HEK293T (cell line): ENCODE results near the gene NPBWR2.

ENCODE experiments used
- CTCF ChIA-PET: fragments of 350-600 bp; formaldehyde crosslinking; extraction: SDS; loops from one replicate; lab custom pipeline; 2021; ENCODE audit warnings: antibody characterized with exemption, inconsistent platforms; lab: Yijun Ruan, JAX
- POLR2A ChIA-PET: fragments of 350-600 bp; formaldehyde crosslinking; extraction: SDS; loops from one replicate; lab custom pipeline; 2020; ENCODE audit warnings: antibody characterized with exemption, inconsistent platforms; lab: Yijun Ruan, JAX
- DNase-seq: peaks from one replicate; pipeline ENCODE4 v3.0.0; 2012; ENCODE audit warnings: mixed read lengths; ENCODE audit errors: extremely low spot score
- ARNT ChIP-seq: fragments of 450-650 bp; IDR thresholded peaks from 2 replicates; pipeline ENCODE4 v1.6.1; 2017; ENCODE audit warnings: mild to moderate bottlenecking
- BHLHE40 ChIP-seq: fragments of 450-650 bp; IDR thresholded peaks from 2 replicates; pipeline ENCODE4 v1.6.1; 2016; ENCODE audit warnings: mild to moderate bottlenecking, moderate library complexity, borderline replicate concordance
- CTBP1 ChIP-seq: fragments of 450-650 bp; IDR thresholded peaks from 2 replicates; pipeline ENCODE4 v1.6.1; 2016; ENCODE audit warnings: borderline replicate concordance
- ELF4 ChIP-seq: fragments of 450-650 bp; IDR thresholded peaks from 2 replicates; pipeline ENCODE4 v1.6.1; 2017; ENCODE audit warnings: antibody characterized with exemption
- FOXA1 ChIP-seq: fragments of 450-650 bp; IDR thresholded peaks from 2 replicates; pipeline ENCODE4 v1.6.1; 2016; ENCODE audit warnings: mild to moderate bottlenecking
- FOXK2 ChIP-seq: fragments of 450-650 bp; IDR thresholded peaks from 2 replicates; pipeline ENCODE4 v1.6.1; 2016; ENCODE audit warnings: mild to moderate bottlenecking
- FOXM1 ChIP-seq: fragments of 450-650 bp; IDR thresholded peaks from 2 replicates; pipeline ENCODE4 v1.6.1; 2017; ENCODE audit warnings: mild to moderate bottlenecking, borderline replicate concordance
- HDGF ChIP-seq: fragments of 450-650 bp; IDR thresholded peaks from 2 replicates; pipeline ENCODE4 v1.6.1; 2017; ENCODE audit warnings: antibody characterized with exemption, borderline replicate concordance
- L3MBTL2 ChIP-seq: fragments of 450-650 bp; conservative IDR thresholded peaks from 2 replicates; pipeline ENCODE4 v1.6.1; 2016; ENCODE audit warnings: mild to moderate bottlenecking
- LEF1 ChIP-seq: fragments of 450-650 bp; IDR thresholded peaks from 2 replicates; pipeline ENCODE4 v1.6.1; 2017; ENCODE audit warnings: mild to moderate bottlenecking, borderline replicate concordance
- NFRKB ChIP-seq: fragments of 450-650 bp; IDR thresholded peaks from 2 replicates; pipeline ENCODE4 v1.6.1; 2016; ENCODE audit warnings: mild to moderate bottlenecking, moderate library complexity
- PKNOX1 ChIP-seq: fragments of 450-650 bp; IDR thresholded peaks from 2 replicates; pipeline ENCODE4 v1.6.1; 2016
- SP1 ChIP-seq: fragments of 450-650 bp; IDR thresholded peaks from 2 replicates; pipeline ENCODE4 v1.6.1; 2017
- SUZ12 ChIP-seq: fragments of 450-650 bp; IDR thresholded peaks from 2 replicates; pipeline ENCODE4 v1.6.1; 2016; ENCODE audit warnings: mild to moderate bottlenecking
- TARDBP ChIP-seq: fragments of 450-650 bp; IDR thresholded peaks from 2 replicates; pipeline ENCODE4 v1.6.1; 2016
- ZNF384 ChIP-seq: fragments of 450-650 bp; IDR thresholded peaks from 2 replicates; pipeline ENCODE4 v1.6.1; 2016

Gene NPBWR2

GRCh38 chr20:64110411-64111068, 3.2 kb upstream of the NPBWR2 start:
- ChIA-PET POLR2A (no interaction called here), CTCF (no interaction called here)
- TF ChIP-seq CTBP1: no peak
- TF ChIP-seq FOXM1: no peak
- TF ChIP-seq LEF1: no peak
- TF ChIP-seq ARNT: no peak
- TF ChIP-seq L3MBTL2: no peak
- no peak for TF ChIP-seq PKNOX1
- no peak for TF ChIP-seq TARDBP
- no peak for TF ChIP-seq HDGF
- no peak for TF ChIP-seq NFRKB
- TF ChIP-seq SUZ12: no peak
- TF ChIP-seq SP1: no peak
- no peak for TF ChIP-seq FOXA1
- no peak for TF ChIP-seq FOXK2
- TF ChIP-seq ZNF384: no peak
- no peak for TF ChIP-seq BHLHE40
- no peak for TF ChIP-seq ELF4
- no peak for DNase-seq

GRCh38 chr20:64109831-64110391, 2.5 kb upstream of the NPBWR2 start:
- no peak for DNase-seq
- CTCF ChIA-PET: no interaction called here
- POLR2A ChIA-PET: no interaction called here
- no peak for TF ChIP-seq PKNOX1

DNA sequence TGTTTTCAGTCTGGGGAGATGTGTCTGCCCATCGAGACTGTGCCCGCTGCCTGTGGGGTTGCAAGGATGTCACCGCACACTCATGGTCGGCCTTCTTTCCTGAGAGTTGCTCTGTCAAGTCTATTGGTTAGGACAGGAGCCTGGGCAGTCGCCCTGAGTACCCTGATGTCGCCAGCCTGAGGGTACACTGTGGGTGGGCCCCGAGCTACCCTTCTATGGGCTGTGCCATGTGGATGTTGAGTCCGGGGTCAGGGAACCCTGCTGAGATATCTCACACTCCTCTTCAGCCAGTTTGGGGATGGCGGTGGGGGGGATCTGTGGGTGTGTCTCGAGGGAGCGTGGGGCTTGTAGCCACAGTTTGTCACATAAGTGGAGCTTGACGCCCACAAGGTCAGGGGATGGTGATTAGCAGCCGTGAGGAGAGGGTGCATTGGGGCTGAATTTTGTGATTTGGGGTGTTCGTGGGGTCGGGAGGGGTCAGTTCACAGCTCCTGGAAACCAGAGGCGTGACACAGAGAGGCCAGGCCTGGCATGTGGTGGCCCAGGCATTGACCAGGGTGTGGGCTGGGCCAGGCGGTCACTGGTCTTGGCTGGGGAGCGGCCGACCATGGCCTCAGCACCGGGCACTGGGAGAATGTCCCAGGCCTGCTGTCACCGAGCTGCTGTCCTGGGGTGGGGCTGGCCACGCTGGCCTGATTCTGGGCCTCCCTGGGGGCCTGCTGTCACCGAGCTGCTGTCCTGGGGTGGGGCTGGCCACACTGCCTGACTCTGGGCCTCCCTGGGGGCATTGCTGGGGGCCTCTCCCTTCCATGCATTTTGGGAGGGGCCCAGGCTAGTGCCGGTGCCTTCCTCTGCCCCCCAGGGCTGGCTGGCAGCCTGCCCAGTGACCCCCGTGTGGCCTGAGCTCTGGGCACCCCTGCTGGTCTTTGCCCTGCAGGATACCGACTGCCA, 1.6 kb upstream of the NPBWR2 start:
- no peak for DNase-seq

DNA sequence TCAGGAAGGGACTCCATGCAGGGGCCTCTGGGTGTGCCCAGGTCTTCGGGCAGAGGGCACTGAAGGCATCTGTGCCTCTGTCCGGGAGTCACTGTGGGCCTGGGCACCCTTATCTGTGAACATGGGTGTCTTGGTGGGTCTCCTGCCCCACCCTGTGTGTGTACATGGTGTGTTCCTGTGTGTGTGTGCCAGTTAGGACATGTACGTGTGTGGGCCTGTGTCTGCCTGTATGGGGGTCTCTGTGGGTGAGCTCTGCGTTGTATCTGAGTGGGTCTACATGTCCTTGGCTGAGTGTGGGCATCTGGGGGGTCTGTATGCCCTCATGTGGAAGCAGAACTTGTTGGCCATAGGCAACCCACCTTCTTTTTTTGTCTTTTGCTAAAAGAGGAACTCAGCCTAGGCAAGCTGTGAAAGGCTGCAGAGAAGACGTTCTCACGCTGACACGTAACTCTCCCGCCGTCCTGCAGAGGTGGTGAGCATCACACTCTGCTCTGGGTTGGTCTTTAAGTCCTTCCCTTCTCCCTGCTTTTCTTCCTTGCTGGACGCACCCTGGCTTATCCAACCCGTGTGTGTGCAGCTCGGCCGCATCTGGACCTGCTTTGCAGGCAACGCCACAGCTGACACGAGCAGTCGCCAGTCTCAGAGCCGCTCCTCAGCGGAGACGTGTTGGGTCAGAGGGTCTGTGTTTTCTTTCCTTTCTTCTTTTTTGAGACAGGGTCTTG, 532 bp upstream of the NPBWR2 start:
- TF ChIP-seq SUZ12: no peak
- TF ChIP-seq ZNF384: no peak
- no peak for TF ChIP-seq LEF1
- no peak for TF ChIP-seq PKNOX1
- TF ChIP-seq ARNT: no peak
- TF ChIP-seq L3MBTL2: no peak
- TF ChIP-seq FOXM1: no peak
- no peak for TF ChIP-seq CTBP1
- CTCF ChIA-PET: no interaction called here
- DNase-seq: no peak
- POLR2A ChIA-PET: interaction anchor here (1.1 kb wide), 1 partner anchor 45 kb away, joined by 3 read pairs; the partner anchor contains the start of gene TCEA2

More for the DNA sequence above, 1.6 kb upstream of the NPBWR2 start:
- TF ChIP-seq ARNT: no peak
- TF ChIP-seq FOXA1: no peak
- no peak for TF ChIP-seq NFRKB
- no peak for TF ChIP-seq BHLHE40
- no peak for TF ChIP-seq CTBP1
- no peak for TF ChIP-seq ELF4
- TF ChIP-seq TARDBP: no peak
- no peak for TF ChIP-seq SUZ12
- TF ChIP-seq FOXM1: no peak
- no peak for TF ChIP-seq L3MBTL2
- TF ChIP-seq PKNOX1: no peak
- POLR2A ChIA-PET: interaction anchor here (1.1 kb wide), 1 partner anchor 46 kb away, joined by 3 read pairs; the partner anchor contains the start of gene TCEA2
- CTCF ChIA-PET: no interaction called here

DNA sequence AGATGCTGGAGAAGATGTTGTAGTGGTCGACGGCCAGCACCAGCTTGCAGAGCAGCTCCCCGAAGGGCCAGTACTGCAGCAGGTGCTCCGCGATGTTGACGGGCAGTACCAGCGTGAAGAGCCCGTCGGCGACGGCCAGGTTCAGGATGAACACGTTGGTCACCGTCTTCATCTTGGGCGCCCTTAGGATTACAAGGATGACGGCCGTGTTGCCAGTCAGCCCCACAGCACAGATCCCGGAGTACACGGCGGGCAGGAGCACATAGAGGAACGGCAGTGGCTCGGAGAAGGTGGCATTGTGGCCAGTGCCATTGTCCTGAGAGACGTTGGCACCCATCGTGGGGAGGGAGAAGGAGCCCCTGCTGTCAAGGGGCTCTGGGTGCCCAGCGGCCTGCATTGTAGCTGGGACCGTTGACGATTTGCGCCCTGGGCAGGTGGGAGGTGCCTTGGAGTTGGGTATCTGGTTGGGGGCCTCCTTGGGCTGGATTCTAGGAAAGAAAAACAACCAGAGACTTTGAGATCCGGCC, 867 bp downstream of the NPBWR2 start:
- no peak for TF ChIP-seq TARDBP
- no peak for TF ChIP-seq FOXM1
- no peak for TF ChIP-seq L3MBTL2
- no peak for TF ChIP-seq SP1
- no peak for TF ChIP-seq FOXA1
- TF ChIP-seq LEF1: no peak
- TF ChIP-seq FOXK2: no peak
- no peak for TF ChIP-seq NFRKB
- no peak for TF ChIP-seq ZNF384
- ChIA-PET POLR2A (interaction anchor here (0.8 kb wide), 1 partner anchor 44 kb away, joined by 3 read pairs; the partner anchor contains the start of gene TCEA2), CTCF (no interaction called here)
- DNase-seq: no peak
